GM19035 (cell line): Measurements from ENCODE around the gene TEDC2.

Experiments
- ATAC-seq: cut with Tn5 transposase; IDR thresholded peaks from one replicate; pipeline ENCODE4 v1.9.1; 2021; ENCODE audit not compliant: unreplicated experiment

Gene TEDC2

DNA sequence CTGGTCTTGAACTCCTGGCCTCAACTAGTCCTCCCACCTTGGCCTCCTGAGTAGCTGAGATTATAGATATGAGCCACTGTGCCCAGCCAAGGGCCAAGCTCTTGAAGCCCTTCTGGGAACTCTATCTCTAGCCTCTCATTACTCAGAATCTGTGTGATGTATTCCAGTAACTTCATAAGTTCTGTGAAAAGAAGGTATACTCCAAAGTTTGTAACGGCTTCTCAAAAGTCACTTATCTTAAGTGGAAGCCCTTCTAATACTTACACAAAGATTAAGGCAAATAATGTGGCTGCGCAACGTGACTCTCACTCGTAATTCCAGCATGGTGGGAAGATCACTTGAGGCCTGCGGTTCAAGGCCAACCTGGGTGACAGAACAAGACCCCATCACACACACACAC is 34.7 kb downstream of the TEDC2 start:
- ATAC-seq: no peak

DNA sequence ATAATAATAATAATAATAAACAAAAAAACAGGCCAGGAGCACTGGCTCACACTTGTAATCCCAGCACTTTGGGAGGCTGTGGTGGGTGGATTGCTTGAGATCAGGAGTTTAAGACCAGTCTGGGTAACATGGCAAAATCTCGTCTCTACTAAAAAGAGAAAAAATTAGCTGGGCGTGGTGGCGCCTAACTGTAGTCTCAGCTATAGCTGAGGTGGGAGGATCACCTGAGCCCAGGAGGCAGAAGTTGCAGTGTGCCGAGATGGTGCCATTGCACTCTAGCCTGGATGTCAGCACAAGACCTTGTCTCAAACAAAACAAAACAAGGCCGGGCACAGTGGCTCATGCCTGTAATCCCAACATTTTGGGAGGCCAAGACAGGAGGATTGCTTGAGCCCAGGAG is 35.1 kb downstream of the TEDC2 start:
- no peak for ATAC-seq

DNA sequence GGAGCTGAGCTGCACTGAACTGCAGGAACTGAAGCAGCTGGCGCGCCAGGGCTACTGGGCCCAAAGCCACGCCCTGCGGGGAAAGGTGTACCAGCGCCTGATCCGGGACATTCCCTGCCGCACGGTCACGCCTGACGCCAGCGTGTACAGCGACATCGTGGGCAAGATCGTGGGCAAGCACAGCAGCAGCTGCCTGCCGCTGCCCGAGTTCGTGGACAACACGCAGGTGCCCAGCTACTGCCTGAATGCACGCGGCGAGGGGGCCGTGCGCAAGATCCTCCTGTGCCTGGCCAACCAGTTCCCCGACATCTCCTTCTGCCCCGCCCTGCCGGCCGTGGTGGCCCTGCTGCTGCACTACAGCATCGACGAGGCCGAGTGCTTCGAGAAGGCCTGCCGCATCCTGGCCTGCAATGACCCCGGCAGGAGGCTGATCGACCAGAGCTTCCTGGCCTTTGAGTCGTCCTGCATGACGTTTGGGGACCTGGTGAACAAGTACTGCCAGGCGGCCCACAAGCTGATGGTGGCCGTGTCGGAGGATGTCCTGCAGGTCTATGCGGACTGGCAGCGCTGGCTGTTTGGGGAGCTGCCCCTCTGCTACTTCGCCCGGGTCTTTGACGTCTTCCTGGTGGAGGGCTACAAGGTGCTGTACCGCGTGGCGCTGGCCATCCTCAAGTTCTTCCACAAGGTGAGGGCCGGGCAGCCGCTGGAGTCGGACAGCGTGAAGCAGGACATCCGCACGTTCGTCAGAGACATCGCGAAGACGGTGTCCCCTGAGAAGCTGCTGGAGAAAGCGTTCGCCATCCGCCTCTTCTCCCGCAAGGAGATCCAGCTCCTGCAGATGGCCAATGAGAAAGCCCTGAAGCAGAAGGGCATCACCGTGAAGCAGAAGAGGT is 36.6 kb downstream of the TEDC2 start:
- ATAC-seq: no peak

DNA sequence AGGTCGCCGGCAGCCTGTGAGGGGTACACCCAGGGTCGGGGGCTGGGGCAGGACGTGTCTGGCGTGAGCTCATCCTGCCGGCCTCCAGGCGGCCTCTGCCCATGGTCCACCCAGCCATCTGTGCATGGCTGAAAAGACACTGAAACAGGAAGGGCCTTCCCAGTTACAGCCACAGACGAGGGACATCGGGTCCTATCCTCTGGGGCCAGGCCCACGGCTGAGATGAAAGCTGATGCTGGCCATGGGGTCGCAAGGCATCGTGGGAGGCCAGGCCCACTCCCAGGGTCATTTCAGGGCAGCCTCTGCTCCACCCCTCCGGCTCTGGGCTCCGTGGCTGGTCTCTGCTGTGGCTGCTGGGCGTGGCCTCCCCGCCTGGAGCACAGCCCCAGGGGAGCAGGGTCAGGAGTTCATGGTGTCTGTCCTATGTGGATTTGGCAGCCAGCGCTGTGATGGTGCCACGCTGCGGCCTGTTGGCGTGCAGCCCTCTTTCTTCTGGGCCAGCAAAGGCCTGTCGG is 37.3 kb downstream of the TEDC2 start:
- no peak for ATAC-seq

DNA sequence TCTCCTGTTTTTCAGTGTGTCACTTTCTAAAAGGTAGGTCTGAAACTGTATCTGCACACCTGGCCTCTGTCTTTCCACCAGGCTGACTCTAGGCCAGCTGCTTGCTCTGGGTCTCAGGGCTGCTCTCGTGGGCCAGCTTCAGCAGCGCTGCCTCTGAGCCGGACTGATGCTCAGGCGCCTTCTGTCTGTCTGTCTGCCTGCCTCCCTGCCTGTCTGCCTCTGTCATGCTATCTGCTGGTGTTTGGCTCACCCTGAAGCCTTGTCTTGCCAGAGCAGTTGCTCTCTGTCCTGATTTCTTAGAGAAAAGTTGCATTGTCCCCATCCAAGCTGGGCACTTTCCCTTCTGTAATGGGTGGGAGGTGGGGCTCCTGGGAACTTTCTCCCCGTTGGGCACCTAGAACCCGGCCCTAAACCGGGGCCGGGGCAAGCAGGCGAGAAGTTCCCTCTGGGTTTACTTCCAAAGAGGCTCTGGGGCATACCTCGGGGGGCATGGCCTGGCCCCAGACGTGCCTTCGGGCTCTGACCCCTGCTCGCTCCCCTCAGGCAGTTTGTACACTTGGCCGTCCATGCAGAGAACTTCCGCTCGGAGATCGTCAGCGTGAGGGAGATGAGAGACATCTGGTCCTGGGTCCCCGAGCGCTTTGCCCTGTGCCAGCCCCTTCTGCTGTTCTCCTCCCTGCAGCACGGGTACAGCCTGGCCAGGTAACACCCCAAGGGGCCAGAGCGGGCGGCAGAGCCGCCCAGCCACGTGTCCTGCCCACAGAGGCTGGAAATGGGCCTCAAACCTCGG is 38.0 kb downstream of the TEDC2 start:
- no peak for ATAC-seq

DNA sequence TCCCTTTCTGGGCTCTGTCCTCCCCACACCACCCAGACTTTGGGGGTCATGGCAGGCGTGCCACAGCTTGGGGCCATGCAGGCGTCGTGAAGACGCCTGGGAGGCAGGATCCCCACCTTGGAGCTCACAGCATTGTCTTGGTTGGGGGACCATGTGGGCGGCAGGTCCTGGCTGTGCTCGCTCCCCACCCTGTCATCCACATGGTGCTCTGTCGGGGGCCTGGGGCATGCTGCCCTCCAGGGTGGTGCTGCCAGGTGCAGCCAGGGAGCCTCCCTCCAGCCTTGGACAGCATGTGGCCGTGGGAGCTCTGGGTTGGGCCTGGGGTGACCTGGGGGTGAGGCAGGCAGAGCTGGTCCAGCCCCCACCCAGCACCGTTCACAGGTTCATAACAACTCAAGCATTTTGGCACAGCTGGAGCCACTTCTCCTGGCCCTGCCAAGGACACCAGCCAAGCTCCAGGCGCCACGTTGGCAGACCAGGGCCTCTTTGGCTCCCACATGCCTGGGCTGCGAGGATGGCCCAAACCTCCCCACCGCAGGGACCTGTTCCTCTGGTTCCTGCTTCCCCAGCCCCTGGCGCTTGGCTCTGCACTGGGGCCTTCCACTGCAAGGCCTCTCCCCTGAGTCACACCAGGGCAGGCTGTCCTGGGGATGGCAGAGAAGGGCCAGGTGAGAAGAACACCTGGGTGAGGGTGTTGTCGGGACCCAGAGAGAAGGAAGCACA is 38.8 kb downstream of the TEDC2 start:
- ATAC-seq: no peak

DNA sequence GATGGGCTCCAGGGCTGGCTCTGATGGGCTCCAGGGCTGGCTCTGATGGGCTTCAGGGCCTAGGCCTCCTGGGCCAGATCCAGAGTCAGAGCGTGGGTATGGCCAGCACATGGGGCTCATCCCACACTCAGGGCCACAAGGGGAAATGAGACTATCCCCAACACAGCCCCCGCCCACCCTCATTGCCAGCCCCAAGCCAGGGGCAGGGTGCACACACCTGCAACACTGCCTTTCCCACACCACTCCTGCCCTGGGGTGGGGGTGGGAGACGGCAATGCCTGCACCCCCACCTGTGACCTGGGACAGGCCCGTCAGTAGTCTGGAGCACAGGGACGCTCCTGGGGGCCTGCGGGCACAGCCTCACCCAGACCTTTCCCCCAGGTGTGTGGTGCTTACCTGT is 39.5 kb downstream of the TEDC2 start:
- no peak for ATAC-seq

DNA sequence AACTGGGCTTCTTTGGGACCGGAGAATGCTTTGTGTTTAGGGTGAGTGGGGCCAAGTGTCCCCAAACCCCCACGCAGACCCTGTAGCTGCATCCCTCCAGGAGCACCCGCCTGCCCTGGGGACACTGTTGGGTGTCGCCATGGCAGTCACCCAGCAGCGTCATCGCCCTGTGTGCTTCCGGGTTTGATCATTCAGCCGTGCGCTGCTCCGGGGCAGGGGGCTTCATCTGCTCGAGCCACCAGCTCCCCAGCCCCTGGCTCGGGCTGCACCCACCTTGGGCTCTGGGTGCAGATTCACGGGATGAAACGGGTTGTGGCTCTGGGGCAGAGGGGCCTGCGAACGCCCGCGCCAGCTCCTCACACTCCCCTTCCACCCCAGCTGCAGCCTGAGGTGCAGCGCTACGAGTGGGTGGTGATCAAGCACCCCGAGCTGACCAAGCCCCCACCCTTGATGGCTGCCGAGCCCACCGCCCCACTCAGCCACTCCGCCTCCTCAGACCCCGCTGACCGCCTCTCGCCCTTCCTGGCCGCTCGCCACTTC is 40.1 kb downstream of the TEDC2 start:
- ATAC-seq: no peak

DNA sequence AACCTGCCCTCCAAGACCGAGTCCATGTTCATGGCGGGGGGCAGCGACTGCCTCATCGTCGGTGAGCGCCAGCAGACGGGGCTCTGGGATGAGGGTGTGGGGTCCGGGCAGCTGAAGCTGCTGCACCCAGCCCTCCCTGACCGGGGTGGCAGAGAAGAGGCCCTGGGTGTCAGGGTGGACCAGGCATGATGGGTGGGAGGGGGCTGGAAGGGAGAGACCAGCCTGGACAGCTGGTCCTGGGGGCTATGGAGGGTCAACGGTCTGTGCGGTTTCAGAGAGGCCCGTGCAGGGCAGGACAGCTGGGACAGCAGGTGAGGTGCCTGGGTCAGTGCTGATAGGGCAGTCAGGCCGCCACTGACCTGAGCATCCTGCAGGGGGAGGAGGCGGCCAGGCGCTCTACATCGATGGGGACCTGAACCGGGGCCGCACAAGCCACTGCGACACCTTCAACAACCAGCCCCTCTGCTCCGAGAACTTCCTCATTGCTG is 40.6 kb downstream of the TEDC2 start:
- no peak for ATAC-seq

DNA sequence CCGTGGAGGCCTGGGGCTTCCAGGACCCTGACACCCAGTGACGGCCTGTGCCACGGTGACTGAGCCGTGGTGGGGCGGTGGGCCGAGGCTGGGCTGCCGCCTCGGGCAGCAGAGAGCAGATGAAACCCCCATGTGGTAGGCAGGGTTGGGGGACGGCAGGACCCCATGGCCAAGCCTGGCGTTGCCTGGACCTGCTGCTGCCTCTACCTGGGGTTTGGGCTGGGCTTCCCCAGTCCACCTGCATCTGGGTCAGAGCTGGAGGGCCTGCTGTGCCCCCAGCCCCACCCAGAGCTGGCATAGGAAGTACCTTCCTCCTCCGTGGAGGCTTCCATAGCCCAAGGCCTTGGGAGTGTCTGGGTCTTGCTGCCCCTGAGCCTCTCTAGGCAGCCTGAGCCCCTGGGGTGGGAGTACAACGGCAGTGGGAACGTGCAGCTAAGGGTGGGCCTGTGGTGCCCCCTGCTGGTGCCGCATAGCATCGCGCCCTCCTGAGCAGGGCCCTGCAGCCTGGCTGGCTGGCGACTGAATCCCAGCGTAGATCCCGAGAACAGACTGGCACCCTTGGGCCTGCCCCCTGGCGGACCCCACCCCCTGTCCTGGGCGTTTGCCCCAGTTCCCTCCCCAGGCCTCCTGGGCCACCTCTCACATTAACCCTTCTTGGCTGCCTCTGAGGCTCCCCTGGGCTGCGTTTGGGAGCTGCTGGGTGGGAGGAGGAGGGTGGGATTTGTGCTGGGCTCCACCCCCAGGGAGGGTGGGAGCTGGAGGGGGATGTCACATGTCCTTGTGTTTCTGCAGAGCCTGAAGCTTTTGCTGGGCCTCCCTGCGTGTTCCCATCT is 41.2 kb downstream of the TEDC2 start:
- ATAC-seq: no peak

DNA sequence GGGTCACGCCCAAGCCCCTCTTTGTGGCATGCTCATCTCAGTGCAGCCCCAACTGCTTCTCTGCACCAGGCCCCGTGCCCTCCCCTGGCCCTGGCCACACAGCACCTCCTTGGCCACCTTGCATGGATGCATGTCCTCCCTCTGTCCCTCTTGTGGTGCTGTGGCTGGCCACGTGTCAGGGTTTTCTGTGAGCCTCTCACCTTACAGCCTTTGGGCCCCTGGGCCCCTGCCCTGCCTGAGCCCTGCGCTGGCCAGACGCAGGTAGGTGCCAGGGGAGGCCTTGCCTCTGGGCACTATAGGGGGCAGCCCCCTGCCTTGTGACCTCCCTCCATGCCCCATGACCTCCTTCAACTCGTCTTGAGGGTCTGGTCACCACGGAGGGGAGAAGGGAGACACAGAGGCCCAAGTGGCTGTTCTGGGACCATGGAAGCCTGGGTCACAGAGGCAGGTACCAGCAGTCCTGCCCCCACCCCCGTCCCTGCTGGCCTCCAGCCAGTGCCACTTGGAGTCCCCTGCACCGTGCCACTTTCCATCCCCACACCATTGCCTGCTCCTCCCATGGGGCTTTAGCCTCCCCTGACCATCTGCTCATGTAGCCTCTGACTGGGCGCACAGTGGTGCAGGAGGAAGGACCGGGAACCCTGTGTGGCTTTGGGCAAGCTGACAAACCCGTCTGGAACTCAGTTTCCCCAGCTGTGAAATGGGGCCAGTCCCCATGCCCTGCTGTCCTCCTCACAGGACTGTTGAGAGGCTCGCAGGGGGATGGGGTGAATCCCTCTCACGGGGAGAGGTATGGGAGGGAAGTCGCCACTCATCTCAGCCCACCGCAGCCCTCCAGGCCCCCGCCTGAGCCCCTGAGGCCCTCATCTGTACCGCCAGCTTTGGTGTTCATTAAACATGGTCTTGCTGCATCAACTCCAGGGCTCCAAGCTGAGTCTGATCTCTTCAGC is 42.3 kb downstream of the TEDC2 start:
- no peak for ATAC-seq

DNA sequence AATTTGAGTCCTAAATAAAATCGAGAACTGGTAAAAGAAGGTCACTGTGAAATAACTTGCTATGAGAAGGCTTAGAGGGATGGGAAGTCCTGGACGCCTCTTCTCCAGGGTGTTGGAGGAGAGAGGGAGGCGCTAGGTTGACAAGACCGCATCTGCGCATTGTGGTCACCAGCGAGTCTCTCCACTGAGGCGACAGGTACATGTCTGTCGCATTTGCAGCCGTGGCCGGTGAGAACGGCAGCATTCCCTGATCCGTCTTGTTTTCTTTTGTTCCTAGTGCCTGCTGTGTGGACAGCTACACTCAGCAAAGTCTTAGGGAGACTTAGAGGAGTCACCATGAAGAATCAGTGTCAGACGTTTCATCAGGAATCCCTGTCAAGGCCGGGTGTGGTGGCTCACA is 45.8 kb downstream of the TEDC2 start:
- no peak for ATAC-seq

DNA sequence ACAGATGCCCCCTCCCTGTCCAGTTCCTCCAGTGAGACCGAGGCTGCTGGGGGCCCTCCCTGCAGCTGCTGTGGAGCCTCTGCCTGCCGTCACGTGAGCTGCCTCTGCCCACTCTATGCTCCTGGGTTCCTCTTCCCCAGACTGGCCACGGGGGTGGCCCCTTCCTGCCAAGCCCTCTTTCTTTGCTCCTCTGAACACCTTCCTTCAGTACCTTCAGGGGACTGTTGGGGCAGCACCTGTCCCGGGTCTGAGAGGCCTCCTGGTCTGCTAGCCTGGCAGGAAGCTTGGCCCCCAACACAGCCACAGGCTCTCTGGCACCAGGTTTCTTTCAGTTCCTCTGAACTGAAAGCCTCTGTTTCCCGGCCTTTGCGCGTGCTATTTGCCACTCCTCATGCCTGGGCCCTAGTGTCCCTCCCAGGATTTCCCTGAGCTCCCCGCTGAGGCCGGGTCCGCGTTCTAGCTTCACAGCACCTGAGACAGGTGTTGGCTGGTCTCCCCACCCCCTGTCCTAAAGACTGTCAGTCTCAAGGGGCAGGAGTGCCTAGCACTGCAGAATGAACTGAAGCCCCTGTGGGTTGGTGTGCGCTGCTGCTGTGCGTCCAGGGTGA is 47.2 kb downstream of the TEDC2 start:
- ATAC-seq: peak; percentile 54

DNA sequence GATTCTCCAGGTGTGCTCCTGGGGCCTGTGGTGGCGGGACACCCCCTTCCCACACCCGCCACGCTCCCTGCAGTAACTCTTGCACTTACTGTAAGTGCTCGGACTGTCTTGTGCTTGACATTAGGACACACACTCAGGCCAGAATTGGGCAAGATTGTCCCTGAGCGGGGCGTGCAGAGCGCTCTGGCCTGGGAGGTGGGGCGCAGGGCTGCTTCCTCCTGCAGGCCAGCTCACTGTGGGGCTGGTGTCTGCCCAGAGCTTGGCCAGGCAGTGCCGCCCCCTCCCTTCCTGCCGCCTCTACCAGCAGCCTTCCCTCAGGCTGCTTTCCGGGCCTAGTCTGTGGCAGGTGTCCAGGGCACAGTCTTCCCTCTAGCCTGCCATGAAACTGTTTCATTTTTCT is 47.8 kb downstream of the TEDC2 start:
- peak; percentile 17 for ATAC-seq

DNA sequence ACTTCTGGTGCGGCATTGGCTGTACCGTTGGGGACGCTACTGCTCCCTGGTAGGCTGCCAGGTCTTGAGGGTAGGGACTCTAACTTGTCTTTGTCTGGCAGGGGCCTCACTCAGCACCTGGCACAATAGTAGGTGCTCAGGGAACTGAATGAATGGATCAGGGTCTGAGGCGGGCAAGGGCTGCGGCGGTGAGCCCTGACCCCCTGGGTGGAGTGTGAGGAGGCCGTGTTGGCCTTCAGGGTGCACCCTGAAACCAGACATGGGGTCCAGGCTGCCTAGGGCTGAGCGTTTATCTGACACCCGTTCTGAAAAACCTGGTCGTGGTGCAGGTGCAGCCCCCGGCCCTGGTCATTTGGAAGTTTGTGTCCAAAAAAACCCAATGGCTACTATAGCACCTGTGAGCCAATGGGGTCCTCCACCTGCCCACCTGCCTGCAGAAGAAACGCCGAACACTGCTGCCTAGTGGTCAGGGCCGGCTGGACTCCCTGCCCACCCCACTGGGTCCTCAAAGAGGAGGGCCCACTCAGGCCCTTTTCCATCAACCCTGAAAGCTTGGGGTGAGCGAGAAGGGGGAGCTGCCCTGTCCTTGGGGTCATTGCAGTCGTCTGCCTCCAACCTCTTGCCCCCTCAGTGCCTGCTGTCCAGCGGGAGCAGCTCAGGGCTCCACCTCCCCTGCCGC is 49.0 kb downstream of the TEDC2 start:
- ATAC-seq: no peak

DNA sequence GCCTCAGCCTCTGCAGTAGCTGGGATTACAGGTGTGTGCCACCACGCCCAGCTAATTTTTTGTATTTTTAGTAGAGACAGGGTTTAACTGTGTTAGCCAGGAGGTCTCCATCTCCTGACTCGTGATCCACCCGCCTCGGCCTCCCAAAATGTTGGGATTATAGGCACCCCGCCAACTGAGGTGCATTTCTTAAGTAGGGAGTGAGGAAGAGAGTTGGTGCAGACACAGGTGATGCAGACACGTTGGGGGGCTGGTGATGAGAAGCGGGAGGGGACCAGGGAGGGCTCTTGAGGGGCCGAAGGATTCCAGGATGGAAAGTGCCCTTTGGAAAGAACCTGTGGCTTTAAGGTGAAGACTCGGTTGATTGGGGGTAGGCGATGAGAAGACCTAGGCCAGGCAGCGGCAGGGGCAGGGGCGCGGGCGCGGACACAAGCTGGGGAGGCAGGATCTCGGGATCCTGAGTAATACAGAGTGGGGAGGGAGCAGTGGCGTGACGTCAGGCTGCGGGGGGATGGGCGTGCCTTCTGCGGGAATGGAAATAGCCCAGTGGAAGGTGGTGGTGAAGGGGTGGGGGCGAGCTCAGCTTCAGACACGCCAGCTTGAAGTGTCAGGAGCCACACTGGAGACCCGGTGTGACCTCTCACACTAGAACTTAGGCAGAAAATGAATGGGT is 51.4 kb downstream of the TEDC2 start:
- no peak for ATAC-seq

DNA sequence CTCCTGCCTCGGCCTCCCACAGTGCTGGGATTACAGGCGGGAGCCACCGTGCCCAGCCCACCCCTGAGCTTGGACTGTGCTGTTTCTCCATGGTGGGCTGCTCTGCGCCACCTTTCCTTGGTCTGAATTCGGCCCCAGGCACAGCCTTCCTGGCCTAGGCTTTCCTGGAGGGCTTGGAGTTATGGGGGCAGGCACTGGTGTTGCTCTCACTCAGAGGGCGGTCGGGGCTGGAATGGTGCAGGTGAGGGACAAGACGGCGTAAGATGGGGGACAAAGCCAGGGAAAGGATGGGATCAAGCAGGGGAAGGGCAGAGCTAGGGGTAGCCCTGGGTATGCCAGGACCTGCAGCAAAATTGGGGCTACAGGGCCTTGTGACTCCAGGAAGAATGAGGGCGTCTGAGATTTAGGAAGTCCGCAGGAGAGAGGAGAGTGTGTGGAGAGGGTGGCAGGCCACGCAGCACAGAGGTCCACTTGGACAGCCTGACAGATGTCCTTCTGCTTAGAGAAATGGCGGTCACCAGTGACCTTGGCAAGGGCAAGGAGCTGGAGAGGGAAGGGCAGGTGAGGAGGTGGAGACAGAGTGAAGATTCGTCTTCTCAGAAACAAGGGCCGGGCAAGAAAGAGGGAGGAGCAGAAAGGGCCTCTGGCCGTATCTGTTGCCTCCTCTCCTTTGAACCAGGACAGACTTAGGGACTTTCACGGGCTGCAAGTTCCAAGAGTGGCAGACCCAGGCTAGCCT is 52.3 kb downstream of the TEDC2 start:
- no peak for ATAC-seq
